GM18867 (cell line): ENCODE results near the gene GSTT4.
"Not testable (repeated sequence)": the region's sequence is repeated elsewhere in the genome, so short reads cannot be mapped to it uniquely, and the experiment has no call there.

ENCODE experiments used
- ATAC-seq: cut with Tn5 transposase; IDR thresholded peaks from one replicate; pipeline ENCODE4 v1.9.1; 2021; ENCODE audit warnings: mild to moderate bottlenecking, moderate library complexity; ENCODE audit not compliant: unreplicated experiment

The GSTT4 gene

DNA sequence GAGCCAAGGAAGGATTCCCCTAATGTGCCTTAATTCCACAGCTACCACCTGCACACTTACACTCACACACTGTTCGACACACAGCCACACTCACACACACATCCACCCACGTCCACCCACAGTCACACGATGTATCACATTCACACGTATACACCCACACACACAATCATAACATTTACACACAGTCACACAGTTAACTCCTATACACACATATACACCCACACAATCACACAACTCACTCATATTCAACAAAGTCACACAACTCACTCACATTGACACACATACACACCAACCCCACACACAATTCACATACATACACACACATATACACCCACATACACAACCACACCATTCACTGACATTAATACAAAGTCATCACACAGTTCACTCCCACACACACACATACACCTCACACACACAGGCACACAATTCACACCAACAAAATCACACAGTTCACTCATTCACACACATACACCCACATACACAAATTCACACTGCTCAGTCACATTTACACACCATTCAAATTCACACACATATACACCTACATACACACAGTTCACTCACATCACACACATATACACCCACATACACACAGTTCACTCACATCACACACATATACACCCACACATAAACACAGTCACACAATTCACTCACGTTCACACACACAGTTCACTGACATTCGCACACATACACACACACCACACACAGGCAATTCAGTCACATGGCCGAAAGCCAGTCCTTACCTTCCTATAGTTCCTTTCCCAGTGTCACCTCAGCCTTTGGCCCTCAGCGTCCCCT, 50.9 kb downstream of the GSTT4 start:
- not testable (repeated sequence) for ATAC-seq

DNA sequence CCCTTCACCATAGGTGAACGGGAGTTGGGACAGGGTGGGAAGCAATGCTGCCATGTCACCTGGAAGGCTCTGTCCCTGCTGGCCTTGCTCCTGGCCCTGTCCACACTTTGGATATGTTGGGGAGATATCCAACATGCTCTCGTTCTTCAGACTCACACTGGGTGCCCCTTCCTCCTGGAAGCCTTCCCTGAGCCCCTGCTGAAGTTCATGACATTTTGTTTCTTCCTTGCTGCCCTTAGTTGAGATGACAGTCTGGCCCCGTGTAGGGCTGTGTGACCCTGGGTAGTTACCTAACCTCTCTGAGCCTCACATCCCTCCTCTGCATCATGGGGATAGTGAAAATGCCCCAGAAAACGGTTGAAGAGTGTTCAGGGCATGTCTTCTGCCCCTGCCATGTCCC, 51.8 kb downstream of the GSTT4 start:
- not testable (repeated sequence) for ATAC-seq

DNA sequence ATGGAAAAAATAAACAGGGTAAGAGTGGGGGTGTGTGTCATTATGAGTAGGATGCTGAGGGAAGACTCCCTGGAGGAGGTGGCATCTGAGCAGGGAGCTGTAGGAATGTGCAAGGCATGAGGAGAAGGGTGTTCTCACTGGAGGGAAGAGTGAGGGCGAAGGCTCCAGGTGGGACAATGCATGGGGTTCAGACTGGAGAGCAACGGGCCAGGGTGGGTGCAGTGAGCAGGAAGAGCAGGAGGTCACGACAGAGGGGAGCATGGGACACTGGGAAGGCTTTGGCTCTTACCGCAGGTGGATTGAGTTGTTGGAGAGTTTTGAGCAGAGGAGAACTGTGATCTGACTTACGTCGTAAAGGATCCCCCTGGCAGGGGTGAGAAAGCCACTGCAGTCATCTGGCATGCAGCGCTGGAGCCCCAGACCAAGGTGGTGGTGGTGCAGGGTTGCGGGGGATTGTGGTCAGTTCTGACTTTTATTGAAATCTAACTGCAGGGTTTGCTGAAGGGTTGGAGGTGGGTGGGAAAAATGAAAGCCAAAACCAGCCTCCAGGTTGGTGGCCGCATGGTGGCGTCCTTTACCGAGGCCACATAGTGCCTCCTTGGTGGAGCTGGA, 52.4 kb downstream of the GSTT4 start:
- ATAC-seq, result not testable (repeated sequence)

DNA sequence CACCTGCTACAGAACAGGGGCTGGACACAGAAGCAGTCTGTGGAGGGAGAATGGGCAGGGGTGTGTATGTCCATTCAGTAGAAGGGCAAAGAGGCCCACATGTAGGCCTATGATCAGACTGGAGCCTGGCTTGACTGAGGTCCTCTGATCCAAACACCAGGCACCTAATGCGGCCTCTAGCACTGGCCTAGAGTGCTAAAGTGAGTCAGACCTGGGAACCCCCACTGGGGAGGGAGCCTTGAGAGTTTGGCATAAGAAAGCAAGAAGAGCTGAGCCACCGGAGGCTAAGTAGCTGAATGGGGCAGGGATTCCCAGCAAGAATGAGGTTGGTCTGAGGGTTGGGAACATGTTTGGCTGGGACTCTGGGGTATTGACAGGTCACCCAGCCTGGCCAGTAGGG, 53.9 kb downstream of the GSTT4 start:
- ATAC-seq, result not testable (repeated sequence)

DNA sequence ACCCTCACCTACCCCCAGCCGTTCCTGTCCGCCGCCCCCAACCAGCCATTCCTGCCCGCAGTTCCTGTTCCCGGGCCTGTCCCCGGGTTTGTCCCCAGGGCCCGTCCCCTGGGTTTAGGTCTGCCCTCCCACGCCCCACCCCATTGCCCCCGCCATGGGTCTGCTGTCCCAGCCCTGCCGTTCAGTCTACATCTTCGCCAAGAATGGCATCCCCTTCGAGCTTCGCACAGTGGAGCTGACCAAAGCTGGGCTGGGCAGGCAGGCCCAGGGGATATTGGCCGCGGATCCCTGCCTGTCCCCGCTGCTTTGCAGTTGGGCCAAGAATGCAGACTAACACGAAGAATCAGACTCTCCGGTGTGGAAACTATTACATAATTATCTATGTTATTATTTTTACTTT, 55.5 kb downstream of the GSTT4 start:
- ATAC-seq, result not testable (repeated sequence)
